Esophagus muscularis mucosa (tissue), 4 donors: ENCODE measurements around the gene MYADML2. TPM values are rescaled to one million over a fixed set of nuclear protein-coding genes. Genes with fewer than 3 reads are reported as not detected.

Source experiments
- DNase-seq: peaks from one replicate; pipeline ENCODE4 v3.0.0-alpha.2; 2017; ENCODE audit errors: extremely low spot score
- H3K27ac ChIP-seq, 4 donors: fragments of 200-600 bp; sonication (generic); replicated peaks in 1 of 4; 1 replicate in 3 of 4; 2 replicates in 1 of 4; pipeline ENCODE4 v1.5.1; 2016 to 2019; ENCODE audit warnings: mild to moderate bottlenecking in 1 of 4
- H3K27me3 ChIP-seq, 4 donors: fragments of 200-600 bp; sonication (generic); one replicate each; pipeline versions ENCODE4 v1.5.1 to v1.6.0; 2016 to 2019
- H3K36me3 ChIP-seq, 4 donors: fragments of 200-600 bp; sonication (generic); one replicate each; pipeline ENCODE4 v1.5.1; 2016 to 2019
- H3K4me1 ChIP-seq, 4 donors: fragments of 200-600 bp; sonication (generic); one replicate each; pipeline ENCODE4 v1.5.1; 2016 to 2019
- H3K4me3 ChIP-seq, 4 donors: fragments of 200-600 bp; sonication (generic); 1 replicate in 2 of 4; 2 replicates in 2 of 4; pipeline ENCODE4 v1.5.1; 2016 to 2019; ENCODE audit warnings: mild to moderate bottlenecking in 4 of 4, moderate library complexity in 1 of 4
- H3K9me3 ChIP-seq, 4 donors: fragments of 200-600 bp; sonication (generic); 1 replicate in 3 of 4; 2 replicates in 1 of 4; pipeline ENCODE4 v1.5.1; 2016 to 2019
- EP300 ChIP-seq: sonication (generic); formaldehyde crosslinking; IDR thresholded peaks from one replicate; pipeline ENCODE4 v1.6.1; 2017; ENCODE audit warnings: antibody characterized with exemption
- POLR2A ChIP-seq: fragments of 450-650 bp; IDR thresholded peaks from one replicate; pipeline ENCODE4 v1.6.1; 2017; ENCODE audit warnings: antibody characterized with exemption, moderate library complexity, mild to moderate bottlenecking, low read depth
- POLR2AphosphoS5 ChIP-seq, 2 donors: sonication (generic); formaldehyde crosslinking; IDR thresholded peaks; one replicate each; pipeline ENCODE4 v1.6.1; 2017; ENCODE audit warnings: antibody characterized with exemption in 2 of 2
- WGBS: methylation state at CpG from one replicate; pipeline ENCODE4 v1.1.5; 2018; 5-methylcytosine and 5-hydroxymethylcytosine counted together
- intact Hi-C: fragments of 100-400 bp; cut with DNase I; formaldehyde crosslinking; loops from one replicate; pipeline ENCODE4 v1.15.1; 2023
- total RNA-seq, 4 donors: library from RNA; depleted of rRNA; stranded (reverse); fragments of >200 nt; gene quantifications; one replicate each; pipeline versions ENCODE4 v1.1.0 to v1.2.1, GENCODE V29; 2016
- TF ChIP-seq, protein P1 (sequence below), 3 experiments: fragments of 200-600 bp in 2 of 3; fragments of 450-650 bp in 1 of 3; sonication (generic) in 2 of 3; IDR thresholded peaks; one replicate each; pipeline ENCODE4 v1.5.1; 2017 to 2019; ENCODE audit warnings: antibody characterized with exemption in 3 of 3, mild to moderate bottlenecking in 2 of 3, moderate library complexity in 1 of 3

The MYADML2 gene
- total RNA-seq, 4 donors from 2014 or later: not detected

DNA sequence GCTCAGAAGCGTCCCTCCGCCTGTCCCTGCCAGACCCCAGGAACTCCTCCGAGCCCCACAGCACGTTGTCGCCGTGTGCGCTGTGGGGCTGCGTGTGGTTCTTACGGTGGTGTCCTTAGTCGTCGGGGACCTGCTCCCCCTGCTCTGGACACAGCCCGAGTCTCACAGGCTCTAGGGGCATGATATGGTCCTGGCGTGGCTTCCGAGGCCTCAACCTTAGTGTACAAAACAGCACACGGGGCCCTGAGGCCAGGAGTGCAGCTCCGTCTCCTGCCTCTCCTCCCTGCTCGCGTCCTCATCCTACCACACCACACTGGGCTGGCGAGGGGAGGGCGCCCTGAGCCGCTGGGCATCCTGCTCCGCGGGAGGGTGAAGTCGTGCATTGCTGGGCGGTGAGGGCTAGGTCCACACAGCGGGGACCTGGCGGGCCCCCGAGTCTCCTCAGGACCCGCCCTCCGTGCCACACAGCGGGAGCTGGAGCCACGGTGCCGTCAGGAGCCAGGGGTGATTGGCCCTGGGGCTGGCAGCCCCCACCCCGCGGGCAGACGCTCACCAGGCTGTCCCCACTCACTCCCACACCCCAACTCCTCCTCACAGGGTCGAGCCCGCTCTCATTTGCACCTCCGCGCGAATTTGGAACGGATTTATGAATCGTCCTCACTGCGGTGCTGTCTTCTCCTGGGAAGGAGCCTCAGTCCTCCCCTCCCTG lies 18.3 kb downstream of the MYADML2 start:
- no peaks in the 10 kb centered on the region for H3K36me3 ChIP-seq
- intact Hi-C loops: no loop called here
- no peak for TF ChIP-seq EP300
- no peak for TF ChIP-seq POLR2AphosphoS5 (IDR thresholded peaks at IDR 0.05)
- TF ChIP-seq POLR2A: no peak
- TF ChIP-seq, protein P1, sequence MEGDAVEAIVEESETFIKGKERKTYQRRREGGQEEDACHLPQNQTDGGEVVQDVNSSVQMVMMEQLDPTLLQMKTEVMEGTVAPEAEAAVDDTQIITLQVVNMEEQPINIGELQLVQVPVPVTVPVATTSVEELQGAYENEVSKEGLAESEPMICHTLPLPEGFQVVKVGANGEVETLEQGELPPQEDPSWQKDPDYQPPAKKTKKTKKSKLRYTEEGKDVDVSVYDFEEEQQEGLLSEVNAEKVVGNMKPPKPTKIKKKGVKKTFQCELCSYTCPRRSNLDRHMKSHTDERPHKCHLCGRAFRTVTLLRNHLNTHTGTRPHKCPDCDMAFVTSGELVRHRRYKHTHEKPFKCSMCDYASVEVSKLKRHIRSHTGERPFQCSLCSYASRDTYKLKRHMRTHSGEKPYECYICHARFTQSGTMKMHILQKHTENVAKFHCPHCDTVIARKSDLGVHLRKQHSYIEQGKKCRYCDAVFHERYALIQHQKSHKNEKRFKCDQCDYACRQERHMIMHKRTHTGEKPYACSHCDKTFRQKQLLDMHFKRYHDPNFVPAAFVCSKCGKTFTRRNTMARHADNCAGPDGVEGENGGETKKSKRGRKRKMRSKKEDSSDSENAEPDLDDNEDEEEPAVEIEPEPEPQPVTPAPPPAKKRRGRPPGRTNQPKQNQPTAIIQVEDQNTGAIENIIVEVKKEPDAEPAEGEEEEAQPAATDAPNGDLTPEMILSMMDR (IDR thresholded peaks at IDR 0.05): no peak
- H3K27ac ChIP-seq: peak overlapping the region; percentile 91 to 98 (median 95)
- H3K9me3 ChIP-seq: no peaks in the 10 kb centered on the region
- H3K4me3 ChIP-seq: peak overlapping the region; percentile 80 to 99 (median 84)
- H3K27me3 ChIP-seq: peaks cover 0 to 19% (median 1%) of the 10 kb centered on the region in 4 donors
- 48% methylated on average over 42 of the region's 44 CpGs for WGBS
- DNase-seq: no peak
- peaks cover 37 to 46% (median 43%) of the 10 kb centered on the region in 4 donors for H3K4me1 ChIP-seq

DNA sequence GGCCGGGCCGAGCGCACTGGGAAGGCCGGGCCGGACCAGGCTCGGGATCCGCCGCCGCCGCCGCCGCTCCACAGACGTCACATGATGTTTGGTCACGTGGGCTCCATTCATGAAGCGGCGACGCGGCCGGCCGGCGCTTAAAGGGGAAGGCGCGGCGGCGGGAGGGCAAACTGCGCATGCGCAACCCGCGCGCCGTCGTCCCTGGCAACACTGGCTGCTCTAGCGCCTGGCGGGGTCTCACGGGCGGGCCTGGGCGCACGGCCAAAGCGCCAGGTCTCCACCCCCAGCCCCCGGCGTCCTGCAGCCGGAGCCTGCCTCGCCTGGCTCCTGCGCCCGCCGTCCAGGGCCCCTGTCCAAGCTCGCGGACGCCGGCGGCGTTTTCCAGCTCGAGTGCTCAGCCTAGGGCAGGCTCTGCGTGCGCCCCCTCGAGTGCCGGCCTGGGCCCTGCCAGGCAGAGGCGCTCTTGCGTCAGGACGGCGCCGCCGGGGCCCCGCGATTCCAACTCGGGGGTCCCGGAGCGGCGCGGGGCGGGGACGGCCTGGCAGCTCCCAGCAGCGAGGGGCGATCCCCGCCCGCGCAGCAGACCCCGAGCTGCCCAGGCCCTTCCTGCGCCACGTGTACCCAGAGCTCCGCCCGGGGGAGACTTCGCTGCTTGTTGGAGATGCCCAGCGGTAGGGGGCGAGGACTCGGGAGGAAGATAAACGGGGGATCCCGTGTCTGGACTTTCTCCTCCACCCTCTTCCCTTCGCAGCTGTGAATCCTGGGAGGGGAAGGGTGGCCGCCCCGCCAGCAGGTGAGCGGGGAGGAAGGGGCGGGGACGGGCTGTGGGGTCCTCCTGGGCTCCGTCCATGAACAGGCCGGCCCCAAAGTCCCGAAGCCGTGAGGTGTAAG lies 19.1 kb downstream of the MYADML2 start, which contains the start of gene MAFG:
Gene MAFG (minus strand): TSS at position 83 of the 891 bp plus-strand sequence. CDS start 4,550 bp downstream, outside the sequence.
- WGBS: 3% methylated on average over 31 of the region's 98 CpGs
- H3K4me3 ChIP-seq: peak within 1 kb of the TSS; percentile 80 to 99 (median 84)

DNA sequence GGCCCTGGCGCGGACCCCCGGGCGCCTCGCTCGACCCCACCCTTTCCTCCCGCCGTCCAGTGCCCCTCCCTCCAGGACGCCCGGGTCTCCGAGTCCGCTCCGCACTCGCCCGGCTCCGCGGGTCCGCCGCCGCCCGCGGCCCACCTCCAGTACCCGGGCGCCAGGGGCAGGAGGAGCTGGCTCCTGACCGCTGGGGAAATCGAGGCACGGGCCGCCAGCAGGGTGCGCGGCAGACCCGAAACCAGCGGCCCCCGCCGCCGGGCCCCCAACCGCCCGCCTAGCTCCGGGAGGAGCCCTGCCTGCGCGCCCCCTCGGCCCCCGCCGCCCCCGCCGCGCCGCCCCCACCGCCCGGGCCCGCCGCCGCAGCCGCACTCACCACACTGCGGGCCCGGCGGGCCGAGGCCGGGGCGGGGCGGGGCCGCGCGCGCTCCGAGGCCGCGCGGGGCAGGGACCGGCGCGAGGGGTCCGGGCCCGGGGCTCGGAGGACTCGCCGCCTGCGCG lies 19.8 kb downstream of the MYADML2 start:
- peak overlapping the region; percentile 91 to 98 (median 95) for H3K27ac ChIP-seq
- intact Hi-C loops: no loop called here
- WGBS: 2% methylated on average over 19 of the region's 78 CpGs
- peak overlapping the region; percentile 80 to 99 (median 84) for H3K4me3 ChIP-seq
- H3K36me3 ChIP-seq: peaks cover 5 to 8% (median 7%) of the 10 kb centered on the region in 4 donors
- peaks cover 50 to 61% (median 58%) of the 10 kb centered on the region in 4 donors for H3K4me1 ChIP-seq
- H3K27me3 ChIP-seq: peaks cover 0 to 19% (median 1%) of the 10 kb centered on the region in 4 donors
- TF ChIP-seq, protein P1 (IDR thresholded peaks at IDR 0.05): no peak
- TF ChIP-seq POLR2A (no peak), EP300 (no peak), POLR2AphosphoS5 (IDR thresholded peaks at IDR 0.05) (no peak)
- no peaks in the 10 kb centered on the region for H3K9me3 ChIP-seq
- DNase-seq: no peak

More for the DNA sequence above, 19.1 kb downstream of the MYADML2 start, which contains the start of gene MAFG:
- peak; percentile 97 for DNase-seq
- peaks cover 45 to 54% (median 51%) of the 10 kb centered on the region in 4 donors for H3K4me1 ChIP-seq
- no peaks in the 10 kb centered on the region for H3K9me3 ChIP-seq
- H3K36me3 ChIP-seq: peaks cover 0 to 2% (median under 1%) of the 10 kb centered on the region in 4 donors
- peak within 1 kb of the TSS; percentile 91 to 98 (median 95) for H3K27ac ChIP-seq
- peaks cover 0 to 19% (median 1%) of the 10 kb centered on the region in 4 donors for H3K27me3 ChIP-seq
- intact Hi-C loops: no loop called here
- TF ChIP-seq EP300 (no peak), POLR2A (no peak), POLR2AphosphoS5 (IDR thresholded peaks at IDR 0.05) (peak; percentile 87 to 90)
- TF ChIP-seq, protein P1 (IDR thresholded peaks at IDR 0.05): peak; percentile 33 to 57 (median 48)

DNA sequence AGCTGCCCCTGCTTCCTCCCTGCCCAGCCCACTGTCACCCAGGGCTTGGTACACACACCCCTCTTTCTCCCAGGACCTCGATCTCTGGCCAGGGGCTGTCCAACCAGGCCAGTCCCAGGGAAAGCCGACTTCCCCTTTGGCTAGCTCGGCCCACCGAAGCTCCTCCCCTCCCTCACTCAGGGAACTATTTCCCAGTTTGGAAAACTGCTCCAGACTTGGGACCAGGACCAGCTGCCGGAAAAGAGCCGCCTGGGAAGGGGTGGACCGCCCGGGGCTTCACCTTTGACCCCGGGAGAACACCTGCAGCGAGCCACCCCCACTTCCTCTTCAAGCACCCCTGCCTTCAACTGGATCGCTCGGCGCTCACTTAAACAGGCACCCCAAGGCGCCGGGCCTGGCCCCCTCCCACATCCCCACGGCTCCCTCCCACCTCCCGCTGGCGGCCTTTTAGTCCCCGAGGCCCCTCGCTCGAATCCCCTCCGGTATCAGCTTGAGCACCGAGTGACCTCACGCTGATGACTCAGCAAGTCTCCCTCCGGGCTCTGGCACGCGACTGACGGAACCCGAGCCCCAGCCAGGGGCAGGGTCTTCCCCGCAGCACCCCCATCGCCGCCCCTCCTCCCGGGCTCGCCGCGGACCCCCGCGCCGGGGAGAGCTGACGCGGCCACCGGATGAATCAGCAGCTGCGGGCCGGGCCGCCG lies 20.4 kb downstream of the MYADML2 start:
- Histone ChIP-seq H3K36me3 (peaks cover 8 to 14% (median 13%) of the 10 kb centered on the region in 4 donors), H3K9me3 (no peaks in the 10 kb centered on the region), H3K4me3 (peak overlapping the region; percentile 80 to 99 (median 84)), H3K27ac (peak overlapping the region; percentile 91 to 98 (median 95)), H3K27me3 (peaks cover 0 to 16% (median 1%) of the 10 kb centered on the region in 4 donors), H3K4me1 (peaks cover 50 to 67% (median 64%) of the 10 kb centered on the region in 4 donors)
- WGBS: 0% methylated on average over 28 of the region's 46 CpGs
- DNase-seq: peak; percentile 95
- intact Hi-C loops: no loop called here
- TF ChIP-seq, protein P1 (IDR thresholded peaks at IDR 0.05): no peak
- no peak for TF ChIP-seq EP300
- TF ChIP-seq POLR2AphosphoS5 (IDR thresholded peaks at IDR 0.05): peak; percentile 73 to 75
- no peak for TF ChIP-seq POLR2A
